Measurements from ENCODE around the gene STX10.
"Not testable (repeated sequence)": the region's sequence is repeated elsewhere in the genome, so short reads cannot be mapped to it uniquely, and the experiment has no call there.

Gene STX10, protein sequence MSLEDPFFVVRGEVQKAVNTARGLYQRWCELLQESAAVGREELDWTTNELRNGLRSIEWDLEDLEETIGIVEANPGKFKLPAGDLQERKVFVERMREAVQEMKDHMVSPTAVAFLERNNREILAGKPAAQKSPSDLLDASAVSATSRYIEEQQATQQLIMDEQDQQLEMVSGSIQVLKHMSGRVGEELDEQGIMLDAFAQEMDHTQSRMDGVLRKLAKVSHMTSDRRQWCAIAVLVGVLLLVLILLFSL

GRCh38 chr19:13150187-13150930 is at the start of gene STX10, which contains the start of gene IER2:
Gene STX10 (minus strand): TSS chr19:13150375. CDS start chr19:13150173, 202 bp downstream.
Gene IER2 (plus strand): TSS chr19:13150411. CDS start chr19:13153187, 2,776 bp downstream.
- Histone ChIP-seq H3K4me3 (ENCODE audit: low read depth, low read length) (peak within 1 kb of the TSS; percentile 92), H3K9me3 (ENCODE audit: control insufficient read depth, insufficient read depth, low read depth, low read length) (no peaks in the 10 kb centered on the region), H3K27ac (ENCODE audit: low read depth, low read length) (peak within 1 kb of the TSS; percentile 96), H3K4me1 (ENCODE audit: control insufficient read depth, insufficient read depth, low read length) (no peaks in the 10 kb centered on the region), H3K9ac (ENCODE audit: low read length) (peak within 1 kb of the TSS; percentile 99), H3K27me3 (ENCODE audit: control insufficient read depth, insufficient read depth, low read length) (no peaks in the 10 kb centered on the region), H3K36me3 (ENCODE audit: control insufficient read depth, insufficient read depth, low read length) (peaks cover 14% of the 10 kb centered on the region)

DNA sequence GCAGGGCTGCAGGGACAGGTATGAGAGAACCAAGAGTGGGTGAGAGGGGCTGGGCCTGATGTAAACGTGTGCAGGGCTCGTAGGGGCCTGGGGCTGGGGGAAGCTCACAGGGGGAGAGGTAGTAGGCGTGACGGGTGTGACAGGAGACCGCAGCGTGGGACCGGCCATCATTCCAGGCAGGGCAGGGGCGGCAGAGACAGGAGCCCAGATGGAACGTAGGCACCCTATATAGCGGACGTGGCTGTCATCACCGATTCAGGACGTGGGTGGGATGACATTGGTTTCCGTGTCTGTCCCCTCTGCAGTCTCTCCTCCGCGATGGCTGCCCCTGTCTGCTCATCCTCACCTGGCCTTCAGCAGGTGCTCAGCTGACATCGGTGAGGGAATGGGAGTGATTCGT is 48.5 kb upstream of the STX10 start:
- Histone ChIP-seq H3K4me3 (ENCODE audit: low read depth, low read length) (no peak overlapping the region), H3K9ac (ENCODE audit: low read length) (no peak overlapping the region), H3K4me1 (ENCODE audit: control insufficient read depth, insufficient read depth, low read length) (no peaks in the 10 kb centered on the region), H3K27me3 (ENCODE audit: control insufficient read depth, insufficient read depth, low read length) (no peaks in the 10 kb centered on the region), H3K36me3 (ENCODE audit: control insufficient read depth, insufficient read depth, low read length) (no peaks in the 10 kb centered on the region), H3K9me3 (ENCODE audit: control insufficient read depth, insufficient read depth, low read depth, low read length) (no peaks in the 10 kb centered on the region), H3K27ac (ENCODE audit: low read depth, low read length) (no peak overlapping the region)

DNA sequence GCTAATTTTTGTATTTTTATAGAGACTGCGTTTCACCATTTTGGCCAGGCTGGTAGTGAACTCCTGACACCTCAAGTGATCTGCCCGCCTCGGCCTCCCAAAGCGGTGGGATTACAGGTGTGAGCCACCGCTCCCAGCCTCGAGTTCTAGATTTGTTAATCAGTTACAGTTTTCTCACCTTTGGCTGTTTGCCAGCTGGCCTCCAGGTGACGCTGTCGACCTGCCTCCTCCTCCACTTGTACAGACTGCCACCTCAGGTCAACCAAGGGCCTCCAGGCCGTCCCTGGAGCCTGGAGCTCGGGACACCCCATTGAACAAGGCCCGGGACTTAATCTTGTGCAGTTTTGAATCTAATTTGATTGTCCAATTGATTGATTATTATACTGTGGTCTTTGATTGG is 45.5 kb upstream of the STX10 start:
- no peaks in the 10 kb centered on the region for H3K9me3 ChIP-seq (ENCODE audit: control insufficient read depth, insufficient read depth, low read depth, low read length)
- H3K36me3 ChIP-seq (ENCODE audit: control insufficient read depth, insufficient read depth, low read length) = no peaks in the 10 kb centered on the region
- H3K4me1 ChIP-seq (ENCODE audit: control insufficient read depth, insufficient read depth, low read length) = no peaks in the 10 kb centered on the region

GRCh38 chr19:13190781-13191540 is 40.8 kb upstream of the STX10 start:
- Histone ChIP-seq H3K27ac (ENCODE audit: low read depth, low read length) (no peak overlapping the region), H3K36me3 (ENCODE audit: control insufficient read depth, insufficient read depth, low read length) (no peaks in the 10 kb centered on the region), H3K4me3 (ENCODE audit: low read depth, low read length) (no peak overlapping the region), H3K9ac (ENCODE audit: low read length) (no peak overlapping the region), H3K27me3 (ENCODE audit: control insufficient read depth, insufficient read depth, low read length) (no peaks in the 10 kb centered on the region), H3K9me3 (ENCODE audit: control insufficient read depth, insufficient read depth, low read depth, low read length) (no peaks in the 10 kb centered on the region), H3K4me1 (ENCODE audit: control insufficient read depth, insufficient read depth, low read length) (0 out of 2 replicates have a peak, but pooled peaks cover 3% of the 10 kb centered on the region)

More for the DNA sequence above, 45.5 kb upstream of the STX10 start:
- Histone ChIP-seq H3K27ac (ENCODE audit: low read depth, low read length) (no peak overlapping the region), H3K27me3 (ENCODE audit: control insufficient read depth, insufficient read depth, low read length) (no peaks in the 10 kb centered on the region), H3K4me3 (ENCODE audit: low read depth, low read length) (no peak overlapping the region), H3K9ac (ENCODE audit: low read length) (no peak overlapping the region)

- H3K9ac ChIP-seq (ENCODE audit: low read length) = no peak overlapping the region
- peaks cover 3% of the 10 kb centered on the region; the same call in 1 of the 2 replicates for H3K9me3 ChIP-seq (ENCODE audit: control insufficient read depth, insufficient read depth, low read depth, low read length)
- no peak overlapping the region for H3K27ac ChIP-seq (ENCODE audit: low read depth, low read length)
- H3K27me3 ChIP-seq (ENCODE audit: control insufficient read depth, insufficient read depth, low read length) = no peaks in the 10 kb centered on the region
- no peaks in the 10 kb centered on the region for H3K36me3 ChIP-seq (ENCODE audit: control insufficient read depth, insufficient read depth, low read length)
- 0 out of 2 replicates have a peak, but pooled peaks cover 3% of the 10 kb centered on the region for H3K4me1 ChIP-seq (ENCODE audit: control insufficient read depth, insufficient read depth, low read length)
- no peak overlapping the region for H3K4me3 ChIP-seq (ENCODE audit: low read depth, low read length)
Measured at GRCh38 chr19:13189600-13189999, 39.4 kb upstream of the STX10 start.

GRCh38 chr19:13187419-13187818 is 37.2 kb upstream of the STX10 start:
- Histone ChIP-seq H3K36me3 (ENCODE audit: control insufficient read depth, insufficient read depth, low read length) (no peaks in the 10 kb centered on the region), H3K27ac (ENCODE audit: low read depth, low read length) (no peak overlapping the region), H3K9me3 (ENCODE audit: control insufficient read depth, insufficient read depth, low read depth, low read length) (peaks cover 3% of the 10 kb centered on the region; the same call in 1 of the 2 replicates), H3K27me3 (ENCODE audit: control insufficient read depth, insufficient read depth, low read length) (no peaks in the 10 kb centered on the region), H3K9ac (ENCODE audit: low read length) (no peak overlapping the region), H3K4me3 (ENCODE audit: low read depth, low read length) (no peak overlapping the region), H3K4me1 (ENCODE audit: control insufficient read depth, insufficient read depth, low read length) (0 out of 2 replicates have a peak, but pooled peaks cover 3% of the 10 kb centered on the region)

- H3K9ac ChIP-seq (ENCODE audit: low read length); H3K9me3 ChIP-seq (ENCODE audit: control insufficient read depth, insufficient read depth, low read depth, low read length); H3K36me3 ChIP-seq (ENCODE audit: control insufficient read depth, insufficient read depth, low read length); H3K4me3 ChIP-seq (ENCODE audit: low read depth, low read length); H3K27me3 ChIP-seq (ENCODE audit: control insufficient read depth, insufficient read depth, low read length); H3K27ac ChIP-seq (ENCODE audit: low read depth, low read length); H3K4me1 ChIP-seq (ENCODE audit: control insufficient read depth, insufficient read depth, low read length): not testable (repeated sequence)
Measured at GRCh38 chr19:13186688-13187087, 36.5 kb upstream of the STX10 start.

DNA sequence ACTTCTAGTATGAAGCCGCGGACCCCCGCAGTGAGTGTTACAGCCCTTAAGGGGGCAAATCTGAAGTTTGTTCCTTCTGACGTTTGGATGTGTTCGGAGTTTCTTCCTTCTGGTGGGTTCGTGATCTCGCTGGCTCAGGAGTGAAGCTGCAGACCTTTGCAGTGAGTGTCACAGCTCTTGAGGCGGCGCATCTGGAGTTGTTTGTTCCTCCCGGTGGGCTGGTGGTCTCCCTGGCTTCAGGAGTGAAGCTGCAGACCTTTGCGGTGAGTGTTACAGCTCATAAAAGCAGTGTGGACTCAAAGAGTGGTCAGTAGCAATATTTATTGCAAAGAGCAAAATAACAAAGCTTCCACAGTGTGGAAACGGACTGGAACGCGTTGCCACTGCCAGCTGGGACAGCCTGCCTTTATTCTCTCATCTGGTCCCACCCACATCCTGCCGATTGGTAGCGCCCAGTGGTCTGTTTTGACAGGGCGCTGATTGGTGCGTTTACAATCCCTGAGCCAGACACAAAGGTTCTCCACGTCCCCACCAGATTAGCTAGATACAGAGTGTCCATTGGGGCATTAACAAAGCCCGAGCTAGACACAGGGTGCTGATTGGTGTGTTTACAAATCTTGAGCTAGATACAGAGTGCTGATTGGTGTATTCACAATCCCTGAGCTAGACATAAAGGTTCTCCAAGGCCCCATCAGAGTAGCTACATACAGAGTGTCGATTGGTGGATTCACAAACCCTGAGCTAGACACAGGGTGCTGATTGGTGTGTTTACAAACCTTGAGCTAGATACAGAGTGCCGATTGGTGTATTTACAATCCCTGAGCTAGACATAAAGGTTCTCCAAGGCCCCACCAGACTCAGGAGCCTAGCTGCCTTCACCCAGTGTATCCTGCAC is 35.8 kb upstream of the STX10 start:
- H3K4me1 ChIP-seq (ENCODE audit: control insufficient read depth, insufficient read depth, low read length); H3K27me3 ChIP-seq (ENCODE audit: control insufficient read depth, insufficient read depth, low read length); H3K9ac ChIP-seq (ENCODE audit: low read length); H3K4me3 ChIP-seq (ENCODE audit: low read depth, low read length); H3K36me3 ChIP-seq (ENCODE audit: control insufficient read depth, insufficient read depth, low read length); H3K9me3 ChIP-seq (ENCODE audit: control insufficient read depth, insufficient read depth, low read depth, low read length); H3K27ac ChIP-seq (ENCODE audit: low read depth, low read length): not testable (repeated sequence)

- not testable (repeated sequence) for H3K27me3 ChIP-seq (ENCODE audit: control insufficient read depth, insufficient read depth, low read length); H3K36me3 ChIP-seq (ENCODE audit: control insufficient read depth, insufficient read depth, low read length); H3K4me3 ChIP-seq (ENCODE audit: low read depth, low read length); H3K27ac ChIP-seq (ENCODE audit: low read depth, low read length); H3K9me3 ChIP-seq (ENCODE audit: control insufficient read depth, insufficient read depth, low read depth, low read length); H3K4me1 ChIP-seq (ENCODE audit: control insufficient read depth, insufficient read depth, low read length); H3K9ac ChIP-seq (ENCODE audit: low read length)
Measured at GRCh38 chr19:13184926-13185325, 34.8 kb upstream of the STX10 start.

DNA sequence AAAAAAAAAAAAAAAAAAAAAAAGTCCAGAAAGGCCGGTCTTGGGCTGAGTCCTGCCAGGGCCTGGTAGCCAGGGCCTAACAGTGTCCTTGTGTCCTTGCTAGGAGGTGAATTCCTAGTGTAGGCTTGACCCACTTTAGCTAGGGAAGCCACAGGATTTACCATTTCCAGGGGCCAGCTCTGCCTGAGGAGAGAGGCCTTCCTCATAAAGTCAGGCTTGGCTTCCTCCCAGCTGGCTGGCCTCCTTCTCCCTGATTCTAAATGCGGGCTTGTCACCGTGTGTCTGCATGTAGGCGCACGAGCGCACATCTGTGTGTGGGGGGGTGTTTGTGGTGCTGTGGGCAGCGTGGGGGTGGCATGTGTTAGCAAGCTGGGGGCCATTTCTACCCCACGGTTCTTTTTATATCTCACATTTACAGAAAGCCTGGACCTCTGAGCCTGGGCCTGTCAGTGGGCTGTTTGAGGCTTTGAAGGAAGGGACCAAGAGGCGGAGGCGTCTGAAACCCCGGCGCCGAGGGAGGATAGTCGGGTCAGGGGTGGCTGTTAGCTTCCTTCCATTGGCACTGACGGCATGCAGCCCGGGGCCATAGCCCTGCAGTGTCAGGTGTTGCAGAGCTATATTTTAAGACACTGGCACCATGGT is 31.7 kb upstream of the STX10 start:
- Histone ChIP-seq H3K36me3 (ENCODE audit: control insufficient read depth, insufficient read depth, low read length) (no peaks in the 10 kb centered on the region), H3K4me1 (ENCODE audit: control insufficient read depth, insufficient read depth, low read length) (peaks cover 4% of the 10 kb centered on the region; the same call in 1 of the 2 replicates), H3K9me3 (ENCODE audit: control insufficient read depth, insufficient read depth, low read depth, low read length) (peaks cover 3% of the 10 kb centered on the region; the same call in 1 of the 2 replicates), H3K27me3 (ENCODE audit: control insufficient read depth, insufficient read depth, low read length) (no peaks in the 10 kb centered on the region), H3K9ac (ENCODE audit: low read length) (peak overlapping the region; percentile 16), H3K4me3 (ENCODE audit: low read depth, low read length) (no peak overlapping the region), H3K27ac (ENCODE audit: low read depth, low read length) (peak overlapping the region; percentile 47; the same call in 1 of the 2 replicates)
